ENCODE measurements around the gene DTNA.

Gene DTNA

GRCh38 chr18:34857320-34857719 lies 147.2 kb downstream of the DTNA start:
- peaks cover 8% of the 10 kb centered on the region for H3K27me3 Mint-ChIP-seq
- H3K4me3 Mint-ChIP-seq = no peak overlapping the region
- H3K27ac Mint-ChIP-seq = no peak overlapping the region
- CTCF ChIA-PET = interaction anchor here (1.6 kb wide), 1 partner anchor 9 kb away, joined by 5 read pairs; no protein-coding TSS in a partner anchor
- H3K36me3 Mint-ChIP-seq = no peaks in the 10 kb centered on the region
- H3K9me3 Mint-ChIP-seq = no peaks in the 10 kb centered on the region
- no peak for DNase-seq
- H3K4me1 Mint-ChIP-seq = peaks cover 18% of the 10 kb centered on the region

GRCh38 chr18:34858188-34858587 lies 148.1 kb downstream of the DTNA start:
- Mint-ChIP-seq H3K4me3 (no peak overlapping the region), H3K36me3 (no peaks in the 10 kb centered on the region), H3K27ac (no peak overlapping the region), H3K27me3 (peaks cover 4% of the 10 kb centered on the region), H3K4me1 (peaks cover 18% of the 10 kb centered on the region), H3K9me3 (no peaks in the 10 kb centered on the region)
- CTCF ChIA-PET = interaction anchor here (0.8 to 1.6 kb wide), 2 partner anchors 8 to 265 kb away, joined by 3 to 5 read pairs; no protein-coding TSS in a partner anchor
- no peak for DNase-seq

DNA sequence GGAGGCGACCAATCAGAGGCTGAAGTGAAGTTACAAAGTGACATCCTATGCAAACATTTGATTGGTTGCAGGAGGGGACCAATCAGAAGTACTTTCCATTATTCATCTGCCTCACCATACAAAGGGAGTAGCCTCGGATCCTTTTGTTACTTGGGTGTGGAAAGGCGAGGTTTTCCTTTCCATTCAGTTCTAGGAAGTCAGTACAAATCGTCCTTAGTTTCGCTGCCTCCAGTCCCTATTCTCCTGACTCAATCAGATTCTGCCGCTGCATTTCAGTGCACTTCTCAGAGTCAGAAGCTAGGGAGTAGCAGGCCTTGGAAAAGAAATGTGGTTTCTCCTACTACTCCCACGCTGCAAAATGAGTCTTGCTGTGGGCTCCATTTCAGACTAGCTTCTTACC lies 149.4 kb downstream of the DTNA start:
- CTCF ChIA-PET = interaction anchor here (1.3 kb wide), 1 partner anchor 9 kb away, joined by 3 read pairs; no protein-coding TSS in a partner anchor

GRCh38 chr18:34862561-34862960 lies 152.5 kb downstream of the DTNA start:
- H3K4me3 Mint-ChIP-seq = no peak overlapping the region
- no peaks in the 10 kb centered on the region for H3K9me3 Mint-ChIP-seq
- no peak for DNase-seq
- H3K27me3 Mint-ChIP-seq = peaks cover 4% of the 10 kb centered on the region
- H3K27ac Mint-ChIP-seq = no peak overlapping the region
- H3K4me1 Mint-ChIP-seq = peaks cover 41% of the 10 kb centered on the region
- CTCF ChIA-PET = no interaction called here
- H3K36me3 Mint-ChIP-seq = no peaks in the 10 kb centered on the region

More for the DNA sequence above, 149.4 kb downstream of the DTNA start:
- no peak overlapping the region for H3K4me3 Mint-ChIP-seq
- H3K4me1 Mint-ChIP-seq = peaks cover 18% of the 10 kb centered on the region
- H3K27me3 Mint-ChIP-seq = peaks cover 4% of the 10 kb centered on the region
- H3K36me3 Mint-ChIP-seq = no peaks in the 10 kb centered on the region
- no peak for DNase-seq
- H3K9me3 Mint-ChIP-seq = no peaks in the 10 kb centered on the region
- peak overlapping the region; percentile 73 for H3K27ac Mint-ChIP-seq

DNA sequence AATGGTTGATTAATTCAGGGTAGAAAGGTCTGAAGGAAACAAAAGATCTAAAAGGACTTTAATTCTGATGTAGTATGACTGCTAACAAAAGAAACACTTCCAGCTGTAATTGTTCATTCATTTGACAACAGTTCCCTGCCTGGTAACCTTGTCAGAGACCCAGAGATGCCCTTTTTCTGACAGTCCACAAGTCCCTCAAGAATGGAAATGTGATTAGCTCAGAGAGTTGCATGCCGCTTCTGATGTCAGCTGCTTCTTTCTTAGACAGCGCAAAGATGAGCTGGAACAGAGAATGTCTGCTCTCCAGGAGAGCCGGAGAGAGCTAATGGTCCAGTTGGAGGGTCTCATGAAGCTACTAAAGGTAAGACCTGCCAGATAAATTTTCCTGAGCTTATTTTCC lies 153.6 kb downstream of the DTNA start:
- CTCF ChIA-PET = no interaction called here
- H3K4me3 Mint-ChIP-seq = no peak overlapping the region
- H3K27me3 Mint-ChIP-seq = no peaks in the 10 kb centered on the region
- no peaks in the 10 kb centered on the region for H3K36me3 Mint-ChIP-seq
- DNase-seq = no peak
- H3K4me1 Mint-ChIP-seq = peaks cover 41% of the 10 kb centered on the region
- H3K9me3 Mint-ChIP-seq = no peaks in the 10 kb centered on the region
- H3K27ac Mint-ChIP-seq = no peak overlapping the region

GRCh38 chr18:34864836-34865497 lies 154.9 kb downstream of the DTNA start:
- Mint-ChIP-seq H3K4me3 (no peak overlapping the region), H3K4me1 (peaks cover 31% of the 10 kb centered on the region), H3K27me3 (no peaks in the 10 kb centered on the region), H3K36me3 (no peaks in the 10 kb centered on the region), H3K27ac (no peak overlapping the region), H3K9me3 (no peaks in the 10 kb centered on the region)
- CTCF ChIA-PET = no interaction called here
- no peak for DNase-seq

DNA sequence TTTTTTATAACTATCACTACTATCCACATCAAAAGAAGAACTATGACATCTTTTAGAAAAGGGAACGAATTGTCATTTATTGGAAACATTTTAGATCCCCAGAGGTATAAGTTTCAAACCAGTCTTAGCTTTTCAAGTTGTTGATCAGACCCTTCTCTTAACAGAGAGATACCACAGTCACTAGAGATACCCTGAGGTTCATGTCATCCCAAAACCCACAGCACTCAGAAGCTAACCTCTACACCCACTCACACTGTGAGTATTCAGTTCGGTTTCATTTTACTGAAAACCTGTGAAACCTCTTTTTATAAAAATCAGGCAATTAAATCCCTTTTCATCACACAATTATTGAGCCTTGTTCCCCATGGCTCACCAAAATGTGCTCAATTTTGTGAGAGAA lies 156.2 kb downstream of the DTNA start:
- H3K27me3 Mint-ChIP-seq = no peaks in the 10 kb centered on the region
- H3K27ac Mint-ChIP-seq = no peak overlapping the region
- no peak overlapping the region for H3K4me3 Mint-ChIP-seq
- peaks cover 26% of the 10 kb centered on the region for H3K4me1 Mint-ChIP-seq
- no peaks in the 10 kb centered on the region for H3K9me3 Mint-ChIP-seq
- H3K36me3 Mint-ChIP-seq = no peaks in the 10 kb centered on the region
- DNase-seq = no peak
- CTCF ChIA-PET = interaction anchor here (0.7 to 1.4 kb wide), 7 partner anchors 8 to 279 kb away, joined by 3 to 5 read pairs (median 3); no protein-coding TSS in a partner anchor

DNA sequence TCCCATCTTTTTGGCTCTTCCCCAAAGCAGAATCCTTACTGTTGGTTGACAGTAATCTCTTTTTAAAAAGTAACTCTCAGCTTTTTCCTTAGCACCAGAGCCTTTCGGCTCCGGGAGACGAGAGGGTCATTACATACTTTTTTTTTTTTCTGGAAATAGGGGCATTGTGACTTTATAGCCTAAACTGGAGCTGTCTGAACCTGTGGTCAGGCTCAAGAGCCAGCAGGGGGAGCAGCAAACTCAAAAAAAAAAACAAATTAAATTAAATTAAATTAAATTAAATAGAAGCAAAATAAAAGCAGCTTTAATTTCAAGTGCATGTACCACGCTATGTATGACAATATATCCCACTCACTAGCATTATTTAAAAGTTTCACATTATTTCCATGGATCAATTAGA lies 156.6 kb downstream of the DTNA start:
- DNase-seq = no peak
- no peaks in the 10 kb centered on the region for H3K27me3 Mint-ChIP-seq
- H3K9me3 Mint-ChIP-seq = no peaks in the 10 kb centered on the region
- no peak overlapping the region for H3K4me3 Mint-ChIP-seq
- peaks cover 29% of the 10 kb centered on the region for H3K4me1 Mint-ChIP-seq
- no peak overlapping the region for H3K27ac Mint-ChIP-seq
- no peaks in the 10 kb centered on the region for H3K36me3 Mint-ChIP-seq
- CTCF ChIA-PET = interaction anchor here (0.8 to 1.4 kb wide), 6 partner anchors 9 to 191 kb away, joined by 3 to 5 read pairs (median 3); no protein-coding TSS in a partner anchor

GRCh38 chr18:34867520-34867919 lies 157.4 kb downstream of the DTNA start:
- H3K36me3 Mint-ChIP-seq = no peaks in the 10 kb centered on the region
- no peak overlapping the region for H3K4me3 Mint-ChIP-seq
- no peaks in the 10 kb centered on the region for H3K27me3 Mint-ChIP-seq
- no peak for DNase-seq
- H3K9me3 Mint-ChIP-seq = no peaks in the 10 kb centered on the region
- CTCF ChIA-PET = interaction anchor here (1.4 kb wide), 1 partner anchor 135 kb away, joined by 3 read pairs; no protein-coding TSS in a partner anchor
- peaks cover 27% of the 10 kb centered on the region for H3K4me1 Mint-ChIP-seq
- H3K27ac Mint-ChIP-seq = no peak overlapping the region

DNA sequence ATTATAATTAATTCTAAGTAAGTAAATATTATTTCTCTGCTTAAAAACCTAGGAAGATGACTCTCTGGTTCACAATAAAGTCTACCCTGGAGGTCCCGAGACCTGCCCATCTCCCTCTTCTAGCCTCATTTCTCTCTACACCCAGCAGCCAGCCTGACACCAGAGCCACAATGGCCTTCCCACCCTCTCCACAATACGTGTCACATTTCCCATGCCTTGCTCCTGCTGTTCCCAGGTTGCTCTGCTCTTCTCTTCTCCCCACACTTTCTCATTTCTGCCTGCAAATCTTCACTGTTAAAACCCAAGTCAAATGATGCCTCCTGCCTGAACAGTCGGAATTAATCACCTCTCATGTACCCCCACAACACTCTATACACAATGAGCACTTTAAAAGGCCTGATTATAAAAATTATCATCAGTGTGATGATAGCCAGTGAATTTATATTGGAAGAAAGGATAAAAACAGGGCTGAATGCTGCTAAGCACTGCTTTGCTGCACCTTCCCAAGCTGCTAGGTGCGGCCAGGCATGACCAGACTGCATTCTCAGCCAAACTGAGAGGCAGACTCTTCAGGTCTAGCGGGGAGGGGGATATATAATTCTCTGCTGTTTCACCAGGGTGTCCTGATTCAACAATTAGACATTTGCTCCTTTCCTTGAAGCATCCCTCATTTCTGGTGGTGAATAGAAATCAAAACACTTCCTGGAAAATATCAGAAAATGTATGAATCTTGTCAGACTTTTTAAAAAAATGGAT lies 160.6 kb downstream of the DTNA start:
- no peak for DNase-seq
- H3K36me3 Mint-ChIP-seq = no peaks in the 10 kb centered on the region
- H3K4me1 Mint-ChIP-seq = peaks cover 16% of the 10 kb centered on the region
- CTCF ChIA-PET = no interaction called here
- no peaks in the 10 kb centered on the region for H3K27me3 Mint-ChIP-seq
- no peak overlapping the region for H3K27ac Mint-ChIP-seq
- no peak overlapping the region for H3K4me3 Mint-ChIP-seq
- no peaks in the 10 kb centered on the region for H3K9me3 Mint-ChIP-seq

DNA sequence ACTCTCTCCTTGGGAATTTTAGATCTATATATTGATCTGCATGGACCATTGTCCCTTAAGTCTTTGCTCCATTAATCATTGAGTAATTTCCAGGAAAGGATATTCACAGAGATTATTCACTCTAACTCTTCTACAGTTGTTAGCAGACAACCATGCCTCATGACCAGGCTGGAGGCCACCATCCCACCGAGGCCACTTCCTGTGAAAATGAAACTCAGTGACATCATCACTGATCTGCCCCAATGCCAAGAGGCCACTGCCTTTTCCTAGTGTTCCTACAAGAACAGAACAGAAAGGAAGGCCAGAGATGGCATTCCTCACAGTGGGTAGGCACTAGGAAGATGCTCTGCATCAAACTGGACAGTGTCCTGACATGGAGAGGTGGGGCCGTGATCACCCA lies 161.3 kb downstream of the DTNA start:
- no peaks in the 10 kb centered on the region for H3K27me3 Mint-ChIP-seq
- no peak overlapping the region for H3K27ac Mint-ChIP-seq
- no peak overlapping the region for H3K4me3 Mint-ChIP-seq
- DNase-seq = peak; percentile 22
- no peaks in the 10 kb centered on the region for H3K9me3 Mint-ChIP-seq
- H3K4me1 Mint-ChIP-seq = peaks cover 9% of the 10 kb centered on the region
- H3K36me3 Mint-ChIP-seq = no peaks in the 10 kb centered on the region
- CTCF ChIA-PET = no interaction called here

DNA sequence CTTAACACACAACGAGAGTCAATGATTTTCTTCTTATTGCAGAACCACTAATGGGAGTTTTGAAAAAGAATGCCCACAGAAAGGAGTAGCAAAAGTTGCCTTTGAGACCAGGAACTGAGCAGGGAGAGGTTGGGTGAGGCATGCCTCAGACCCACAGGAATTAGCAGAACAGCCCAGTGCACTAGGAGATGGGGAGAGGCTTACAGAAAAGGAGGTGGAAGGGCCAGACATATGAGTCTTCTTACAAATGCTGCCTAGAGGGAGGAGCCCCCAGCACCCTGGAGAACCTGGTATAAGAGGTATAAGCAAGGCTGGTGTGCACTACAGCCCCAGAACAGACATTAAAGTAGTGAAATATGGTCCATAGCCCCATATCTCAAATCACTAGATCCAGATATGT lies 162.0 kb downstream of the DTNA start:
- H3K4me3 Mint-ChIP-seq = no peak overlapping the region
- no peaks in the 10 kb centered on the region for H3K27me3 Mint-ChIP-seq
- no peak overlapping the region for H3K27ac Mint-ChIP-seq
- no peaks in the 10 kb centered on the region for H3K9me3 Mint-ChIP-seq
- CTCF ChIA-PET = no interaction called here
- H3K36me3 Mint-ChIP-seq = no peaks in the 10 kb centered on the region
- DNase-seq = no peak
- peaks cover 4% of the 10 kb centered on the region for H3K4me1 Mint-ChIP-seq

GRCh38 chr18:34873986-34874580 lies 164.0 kb downstream of the DTNA start:
- Mint-ChIP-seq H3K4me3 (no peak overlapping the region), H3K4me1 (peaks cover 4% of the 10 kb centered on the region), H3K27ac (no peak overlapping the region), H3K27me3 (no peaks in the 10 kb centered on the region), H3K36me3 (no peaks in the 10 kb centered on the region), H3K9me3 (no peaks in the 10 kb centered on the region)
- CTCF ChIA-PET = no interaction called here
- no peak for DNase-seq

- H3K4me3 Mint-ChIP-seq = no peak overlapping the region
- H3K9me3 Mint-ChIP-seq = no peaks in the 10 kb centered on the region
- DNase-seq = no peak
- no peaks in the 10 kb centered on the region for H3K36me3 Mint-ChIP-seq
- H3K27ac Mint-ChIP-seq = no peak overlapping the region
- CTCF ChIA-PET = no interaction called here
- H3K4me1 Mint-ChIP-seq = peaks cover 4% of the 10 kb centered on the region
- H3K27me3 Mint-ChIP-seq = peaks cover 2% of the 10 kb centered on the region
Measured at GRCh38 chr18:34875150-34875549, 165.1 kb downstream of the DTNA start.

Measured in activated naive CD4-positive, alpha-beta T cell treated with anti-CD3 and anti-CD28 coated beads, Interleukin-2, amount 10 ng/mL, durations not matched to agents 7 days and 5 days (primary cell).